Keratinocyte (primary cell): Measurements from ENCODE around the gene ACOT7. TPM values are rescaled to one million over a fixed set of nuclear protein-coding genes. Genes with fewer than 3 reads are reported as not detected.

ENCODE experiments used
- DNase-seq: peaks from one replicate; pipeline ENCODE4 v3.0.0-alpha.2; 2011; ENCODE audit warnings: low read depth, missing footprints, low spot score
- FAIRE-seq: peaks from 2 replicates; lab custom pipeline; 2011; peaks lifted over from hg19 to GRCh38; lab: Jason Lieb, UNC
- H2AFZ ChIP-seq: 2 replicates; pipeline ENCODE4 v1.6.0; 2012; ENCODE audit warnings: low read length, control low read depth, inconsistent platforms; ENCODE audit not compliant: control insufficient read depth
- H3K27ac ChIP-seq: 2 replicates; pipeline ENCODE4 v1.5.1; 2011; ENCODE audit warnings: low read length; ENCODE audit not compliant: control insufficient read depth, insufficient read depth
- H3K27me3 ChIP-seq: 3 replicates; pipeline ENCODE4 v1.6.0; 2011; ENCODE audit warnings: low read length; ENCODE audit not compliant: control insufficient read depth, insufficient read depth; ENCODE audit errors: extremely low read depth
- H3K36me3 ChIP-seq, 2 experiments: 2 replicates in 1 of 2; 3 replicates in 1 of 2; pipeline ENCODE4 v1.5.1; 2011; ENCODE audit warnings: low read length in 2 of 2, mild to moderate bottlenecking in 1 of 2; ENCODE audit not compliant: control insufficient read depth in 2 of 2, insufficient read depth in 2 of 2; ENCODE audit errors: extremely low read depth in 1 of 2
- H3K4me1 ChIP-seq: 3 replicates; pipeline ENCODE4 v1.5.1; 2011; ENCODE audit warnings: low read length; ENCODE audit not compliant: control insufficient read depth, insufficient read depth; ENCODE audit errors: extremely low read depth
- H3K4me2 ChIP-seq: 3 replicates; pipeline ENCODE4 v1.6.0; 2011; ENCODE audit warnings: low read depth, low read length; ENCODE audit not compliant: control insufficient read depth, insufficient read depth; ENCODE audit errors: extremely low read depth
- H3K4me3 ChIP-seq, 3 experiments: fragments of 200-600 bp in 1 of 3; sonication (generic) in 1 of 3; 2 replicates in 2 of 3; 3 replicates in 1 of 3; pipeline ENCODE4 v1.5.1; 2011 to 2016; ENCODE audit warnings: low read length in 3 of 3, mild to moderate bottlenecking in 3 of 3, control low read depth in 2 of 3, inconsistent platforms in 1 of 3, low read depth in 1 of 3, mixed read lengths in 1 of 3, mixed run types in 1 of 3, moderate library complexity in 1 of 3; ENCODE audit not compliant: control insufficient read depth in 2 of 3, insufficient read depth in 2 of 3; ENCODE audit errors: extremely low read depth in 1 of 3
- H3K79me2 ChIP-seq: 2 replicates; pipeline ENCODE4 v1.6.0; 2012; ENCODE audit warnings: low read length; ENCODE audit not compliant: control insufficient read depth, insufficient read depth
- H3K9ac ChIP-seq: 3 replicates; pipeline ENCODE4 v1.6.0; 2011; ENCODE audit warnings: low read length; ENCODE audit not compliant: control insufficient read depth, insufficient read depth; ENCODE audit errors: extremely low read depth
- H3K9me1 ChIP-seq: 3 replicates; pipeline ENCODE4 v1.6.0; 2011; ENCODE audit warnings: low read length; ENCODE audit not compliant: control insufficient read depth, insufficient read depth; ENCODE audit errors: extremely low read depth
- H3K9me3 ChIP-seq: 2 replicates; pipeline ENCODE4 v1.5.1; 2012; ENCODE audit warnings: low read depth, low read length; ENCODE audit not compliant: control insufficient read depth
- H4K20me1 ChIP-seq: 3 replicates; pipeline ENCODE4 v1.6.0; 2011; ENCODE audit warnings: low read length; ENCODE audit not compliant: control insufficient read depth, insufficient read depth; ENCODE audit errors: extremely low read depth
- CTCF ChIP-seq, 3 experiments: IDR thresholded peaks in 1 of 3; conservative IDR thresholded peaks in 1 of 3; optimal IDR thresholded peaks in 1 of 3; 2 replicates in 2 of 3; 3 replicates in 1 of 3; pipeline versions ENCODE3 to v1.5.1; 2011; ENCODE audit warnings: low read length in 3 of 3, mild to moderate bottlenecking in 3 of 3, moderate library complexity in 2 of 3, control low read depth in 1 of 3, inconsistent platforms in 1 of 3; ENCODE audit not compliant: insufficient read depth in 2 of 3; ENCODE audit errors: extremely low read depth in 1 of 3
- EZH2 ChIP-seq: IDR thresholded peaks from one replicate; pipeline ENCODE4 v1.6.1; 2012; ENCODE audit warnings: inconsistent platforms, mild to moderate bottlenecking, low read length, moderate library complexity
- dilution Hi-C: fragments of 300-500 bp; cut with MboI; formaldehyde crosslinking; loops from one replicate; pipeline ENCODE4 v1.7.0; 2020; ENCODE audit warnings: low sequenced_read_pairs; ENCODE audit not compliant: extremely low pct_ligation_motif_present
- polyA plus RNA-seq, 5 experiments: library from polyadenylated mRNA; depleted of rRNA in 3 of 5; stranded (reverse) in 3 of 5; stranded (forward) in 1 of 5; unstranded in 1 of 5; fragments of >200 nt; gene quantifications; 1 replicate in 1 of 5; 2 replicates in 3 of 5; 3 replicates in 1 of 5; pipeline versions ENCODE4 v1.2.1 to v1.2.3, GENCODE V29; 2011 to 2012; ENCODE audit warnings: missing spikeins in 2 of 5, low read depth in 1 of 5, low replicate concordance in 1 of 5

The ACOT7 gene
- polyA plus RNA-seq, 1 donor (not counting 4 experiments of a cell fraction or from before 2014, with no cell fraction given): 226 TPM

- Histone ChIP-seq H2AFZ (no peak overlapping the region), H3K9ac (no peak overlapping the region), H3K27ac (peak overlapping the region; percentile 71), H3K27me3 (no peaks in the 10 kb centered on the region), H3K79me2 (peaks cover 64% of the 10 kb centered on the region), H3K36me3 (peaks cover 28 to 29% of the 10 kb centered on the region in 2 experiments), H3K4me2 (peak overlapping the region; percentile 26), H3K9me1 (peaks cover 2% of the 10 kb centered on the region), H3K4me1 (peaks cover 60% of the 10 kb centered on the region), H3K4me3 (no peak overlapping the region), H3K9me3 (no peaks in the 10 kb centered on the region), H4K20me1 (peaks cover 8% of the 10 kb centered on the region)
- FAIRE-seq (no peak), DNase-seq (no peak)
- no peak for TF ChIP-seq CTCF (optimal IDR thresholded peaks at IDR 0.05 in 1 of 3, IDR thresholded peaks at IDR 0.05 in 1 of 3, conservative IDR thresholded peaks at IDR 0.05 in 1 of 3; ENCODE audit: extremely low read depth in 1 of 3, insufficient read depth in 2 of 3, low read length in 3 of 3)
- no peak for TF ChIP-seq EZH2
- dilution Hi-C loops: no loop called here
Measured at GRCh38 chr1:6349254-6349943, 44.2 kb downstream of the ACOT7 start.

GRCh38 chr1:6348511-6349191 lies 44.9 kb downstream of the ACOT7 start:
- Histone ChIP-seq H3K9me3 (no peaks in the 10 kb centered on the region), H3K9ac (no peak overlapping the region), H3K4me3 (no peak overlapping the region), H3K27me3 (no peaks in the 10 kb centered on the region), H3K79me2 (peaks cover 57% of the 10 kb centered on the region), H3K4me2 (peak overlapping the region; percentile 9), H3K36me3 (peaks cover 25 to 28% of the 10 kb centered on the region in 2 experiments), H2AFZ (no peak overlapping the region), H4K20me1 (peaks cover 11% of the 10 kb centered on the region), H3K9me1 (peaks cover 2% of the 10 kb centered on the region), H3K27ac (no peak overlapping the region), H3K4me1 (peaks cover 59% of the 10 kb centered on the region)
- FAIRE-seq (peak; percentile 46), DNase-seq (no peak)
- dilution Hi-C loops: no loop called here
- TF ChIP-seq EZH2 (no peak), CTCF (optimal IDR thresholded peaks at IDR 0.05 in 1 of 3, IDR thresholded peaks at IDR 0.05 in 1 of 3, conservative IDR thresholded peaks at IDR 0.05 in 1 of 3; ENCODE audit: extremely low read depth in 1 of 3, insufficient read depth in 2 of 3, low read length in 3 of 3) (no peak)
